HCT116 (cell line): Measurements from ENCODE around the gene TMEM255A.

Experiments used
- CBX3 ChIP-seq: IDR thresholded peaks from 2 replicates; pipeline ENCODE4 v1.6.1; 2012; ENCODE audit warnings: low read depth
- EGR1 ChIP-seq: IDR thresholded peaks from 2 replicates; pipeline ENCODE4 v1.6.1; 2012; ENCODE audit warnings: low read depth
- EZH2 ChIP-seq: fragments of 200-600 bp; sonication (generic); IDR thresholded peaks from 2 replicates; pipeline ENCODE4 v1.6.1; 2017; ENCODE audit warnings: antibody characterized with exemption, mixed run types
- EZH2phosphoT487 ChIP-seq: fragments of 200-600 bp; IDR thresholded peaks from 2 replicates; pipeline ENCODE4 v1.6.1; 2018; ENCODE audit warnings: antibody characterized with exemption, borderline replicate concordance
- JUND ChIP-seq: IDR thresholded peaks from 2 replicates; pipeline ENCODE4 v1.6.1; 2012
- POLR2A ChIP-seq: IDR thresholded peaks from 2 replicates; pipeline ENCODE4 v1.7.0; 2011; ENCODE audit warnings: borderline replicate concordance; ENCODE audit not compliant: insufficient read depth, insufficient read length; ENCODE audit errors: extremely low read depth
- POLR2AphosphoS5 ChIP-seq: IDR thresholded peaks from 2 replicates; pipeline ENCODE4 v1.6.1; 2011; ENCODE audit warnings: mild to moderate bottlenecking, low read depth, low read length, moderate library complexity
- RAD21 ChIP-seq: IDR thresholded peaks from 2 replicates; pipeline ENCODE4 v1.6.1; 2012; ENCODE audit warnings: low read depth, mild to moderate bottlenecking
- REST ChIP-seq: IDR thresholded peaks from 2 replicates; pipeline ENCODE4 v1.6.1; 2012; ENCODE audit warnings: low read depth
- SIN3A ChIP-seq: IDR thresholded peaks from 2 replicates; pipeline ENCODE4 v1.6.1; 2012; ENCODE audit warnings: low read depth
- SRF ChIP-seq: IDR thresholded peaks from 2 replicates; pipeline ENCODE4 v1.6.1; 2012; ENCODE audit warnings: low read depth
- YY1 ChIP-seq: IDR thresholded peaks from 2 replicates; pipeline ENCODE4 v1.6.1; 2011; ENCODE audit warnings: low read length, low read depth, moderate library complexity, mild to moderate bottlenecking; ENCODE audit not compliant: insufficient replicate concordance; ENCODE audit errors: extremely low read depth
- ZNF274 ChIP-seq: fragments of 200-500 bp; sonication (Bioruptor generic); IDR thresholded peaks from 2 replicates; pipeline ENCODE4 v1.6.1; 2014; ENCODE audit warnings: mild to moderate bottlenecking, low read depth, low read length, inconsistent platforms
- TF ChIP-seq, protein P1 (sequence below), 3 experiments: fragments of 200-600 bp in 1 of 3; sonication (generic) in 1 of 3; IDR thresholded peaks in 2 of 3; conservative IDR thresholded peaks in 1 of 3; 2 replicates each; pipeline ENCODE4 v1.5.1; 2012 to 2017; ENCODE audit warnings: low read depth in 2 of 3, low read length in 2 of 3, antibody characterized with exemption in 1 of 3, borderline replicate concordance in 1 of 3, control low read depth in 1 of 3, mild to moderate bottlenecking in 1 of 3, mixed read lengths in 1 of 3, mixed run types in 1 of 3, moderate library complexity in 1 of 3; ENCODE audit not compliant: insufficient read depth in 1 of 3

DNA sequence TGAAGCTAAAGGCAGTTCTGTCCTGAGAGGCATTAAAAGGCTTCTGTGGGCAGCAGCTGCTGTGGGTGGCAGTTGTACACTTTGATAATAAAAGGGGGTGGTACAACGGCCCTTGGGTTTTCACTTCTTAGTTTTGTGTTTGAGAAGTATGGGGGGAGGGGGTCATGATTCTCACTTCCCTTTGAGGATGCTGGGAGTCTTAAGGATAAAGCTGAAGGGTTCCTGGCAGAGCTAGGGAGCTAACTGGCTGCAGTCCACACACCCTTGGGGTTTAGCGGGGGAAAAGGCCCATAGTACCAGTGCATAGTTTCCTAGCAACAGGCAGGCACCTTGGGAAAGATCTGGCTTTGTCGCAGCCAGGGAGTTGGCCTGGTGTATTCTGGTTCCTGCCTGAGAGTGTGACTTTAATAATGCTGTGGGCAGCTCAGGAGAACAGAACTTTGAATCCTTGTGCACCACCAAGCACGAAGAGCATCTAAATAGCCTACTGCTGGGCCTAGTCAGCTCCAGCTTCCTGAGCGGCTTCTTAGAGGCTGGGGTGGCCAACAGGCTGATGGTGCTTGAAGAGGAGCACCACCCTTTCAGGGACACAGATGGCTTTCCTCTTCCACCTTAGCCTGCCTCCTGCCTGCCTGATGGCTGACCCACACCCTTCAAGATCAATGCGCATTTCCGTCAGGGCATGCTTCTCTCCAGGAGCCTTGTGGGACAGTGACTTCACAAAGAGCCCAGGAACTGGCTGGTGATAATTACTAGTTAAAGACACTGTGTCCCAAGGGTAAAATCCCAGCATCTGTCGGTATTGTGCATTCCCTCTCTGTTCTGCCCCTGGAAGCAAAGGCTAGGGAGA, 48.2 kb downstream of the TMEM255A start:
- TF ChIP-seq, protein P1, sequence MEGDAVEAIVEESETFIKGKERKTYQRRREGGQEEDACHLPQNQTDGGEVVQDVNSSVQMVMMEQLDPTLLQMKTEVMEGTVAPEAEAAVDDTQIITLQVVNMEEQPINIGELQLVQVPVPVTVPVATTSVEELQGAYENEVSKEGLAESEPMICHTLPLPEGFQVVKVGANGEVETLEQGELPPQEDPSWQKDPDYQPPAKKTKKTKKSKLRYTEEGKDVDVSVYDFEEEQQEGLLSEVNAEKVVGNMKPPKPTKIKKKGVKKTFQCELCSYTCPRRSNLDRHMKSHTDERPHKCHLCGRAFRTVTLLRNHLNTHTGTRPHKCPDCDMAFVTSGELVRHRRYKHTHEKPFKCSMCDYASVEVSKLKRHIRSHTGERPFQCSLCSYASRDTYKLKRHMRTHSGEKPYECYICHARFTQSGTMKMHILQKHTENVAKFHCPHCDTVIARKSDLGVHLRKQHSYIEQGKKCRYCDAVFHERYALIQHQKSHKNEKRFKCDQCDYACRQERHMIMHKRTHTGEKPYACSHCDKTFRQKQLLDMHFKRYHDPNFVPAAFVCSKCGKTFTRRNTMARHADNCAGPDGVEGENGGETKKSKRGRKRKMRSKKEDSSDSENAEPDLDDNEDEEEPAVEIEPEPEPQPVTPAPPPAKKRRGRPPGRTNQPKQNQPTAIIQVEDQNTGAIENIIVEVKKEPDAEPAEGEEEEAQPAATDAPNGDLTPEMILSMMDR (IDR thresholded peaks at IDR 0.05 in 2 of 3, conservative IDR thresholded peaks at IDR 0.05 in 1 of 3; ENCODE audit: borderline replicate concordance in 1 of 3, insufficient read depth in 1 of 3, low read depth in 2 of 3, low read length in 2 of 3) = no peak
- TF ChIP-seq REST = no peak
- no peak for TF ChIP-seq POLR2AphosphoS5
- TF ChIP-seq POLR2A = no peak
- TF ChIP-seq EZH2 = no peak
- TF ChIP-seq RAD21 = no peak
- no peak for TF ChIP-seq EGR1
- no peak for TF ChIP-seq SRF
- no peak for TF ChIP-seq SIN3A
- TF ChIP-seq EZH2phosphoT487 = no peak
- no peak for TF ChIP-seq ZNF274
- TF ChIP-seq CBX3 = no peak
- no peak for TF ChIP-seq JUND
- no peak for TF ChIP-seq YY1
